IPS-18c (cell line): ENCODE data around the gene FBLN2.
"Not testable (repeated sequence)": the region's sequence is repeated elsewhere in the genome, so short reads cannot be mapped to it uniquely, and the experiment has no call there.

Experiments
- H3K4me3 ChIP-seq: 2 replicates; pipeline ENCODE4 v1.7.0; 2013; ENCODE audit warnings: low read depth, mild to moderate bottlenecking, low read length, moderate library complexity; ENCODE audit not compliant: insufficient read depth
- H3K9me3 ChIP-seq: one replicate; pipeline ENCODE4 v1.6.1; 2013; ENCODE audit warnings: mild to moderate bottlenecking, low read length, moderate library complexity; ENCODE audit not compliant: control insufficient read depth, insufficient read depth

FBLN2 gene

DNA sequence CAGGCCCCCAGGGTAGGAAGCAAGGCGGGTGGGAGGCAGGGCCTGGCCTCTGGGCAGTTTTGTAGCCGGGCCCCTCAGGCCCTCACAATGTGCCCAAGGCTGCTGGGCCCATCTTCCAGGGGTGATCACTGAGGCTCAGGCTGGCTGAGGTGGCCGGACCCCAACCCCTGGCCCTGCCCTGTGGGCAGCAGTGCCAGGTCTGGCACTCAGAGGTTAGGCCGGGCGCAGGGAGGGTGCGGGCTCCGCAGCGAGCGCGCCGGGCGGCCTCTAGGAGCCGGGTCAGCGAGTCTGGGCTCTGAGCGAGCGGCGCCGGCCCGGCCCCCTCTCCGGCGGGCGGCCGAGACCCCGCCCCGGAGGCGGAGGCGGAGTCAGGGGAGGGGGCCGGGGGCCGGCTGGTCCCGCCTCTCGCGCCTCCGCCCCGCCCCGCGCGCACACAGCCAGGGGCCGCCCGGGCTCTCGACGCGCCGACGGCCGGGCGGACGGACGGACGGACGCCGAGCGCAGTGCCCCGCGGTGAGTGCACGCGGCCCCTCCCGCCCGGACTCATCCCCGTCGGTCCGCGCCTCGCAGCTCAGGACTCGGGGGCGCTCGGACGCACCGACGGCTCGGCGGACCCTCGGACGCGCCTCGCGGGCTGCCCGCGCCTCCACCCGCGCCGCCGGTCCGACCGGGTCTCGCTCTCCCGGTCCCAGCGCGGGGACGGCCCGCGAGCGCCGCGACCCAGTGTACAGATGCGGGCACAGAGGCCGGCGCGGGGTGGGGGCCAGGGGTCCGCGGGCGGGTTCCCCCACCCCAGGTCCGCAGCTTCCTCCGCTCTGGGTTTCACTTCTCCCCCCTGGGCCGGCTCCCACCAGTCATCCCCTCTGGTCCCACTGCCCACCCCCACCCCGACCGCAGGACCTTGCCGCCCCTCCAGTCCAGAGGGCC lies at the start of gene FBLN2:
Gene FBLN2, plus strand, starts transcription at position 430 of the 927 bp plus-strand sequence. CDS start 21,231 bp downstream, outside the sequence.
- H3K9me3 ChIP-seq: no peaks in the 10 kb centered on the region
- H3K4me3 ChIP-seq: peak within 1 kb of the TSS; percentile 43

DNA sequence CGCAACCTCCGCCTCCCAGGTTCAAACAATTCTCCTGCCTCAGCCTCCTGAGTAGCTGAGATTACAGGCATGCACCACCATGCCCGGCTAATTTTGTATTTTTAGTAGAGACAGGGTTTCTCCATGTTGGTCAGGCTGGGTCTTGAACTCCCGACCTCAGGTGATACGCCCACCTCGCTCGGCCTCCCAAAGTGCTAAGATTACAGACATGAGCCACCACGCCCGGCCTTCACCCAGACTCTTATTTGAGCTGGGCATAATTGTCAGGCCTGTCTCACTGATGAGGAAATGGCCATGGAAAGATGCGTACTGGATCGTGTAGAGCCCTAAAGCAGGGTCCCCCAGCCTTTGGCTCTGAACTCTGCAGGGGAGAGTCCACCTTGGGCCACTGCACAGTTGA lies 49.7 kb upstream of the FBLN2 start:
- H3K4me3 ChIP-seq, H3K9me3 ChIP-seq: not testable (repeated sequence)

DNA sequence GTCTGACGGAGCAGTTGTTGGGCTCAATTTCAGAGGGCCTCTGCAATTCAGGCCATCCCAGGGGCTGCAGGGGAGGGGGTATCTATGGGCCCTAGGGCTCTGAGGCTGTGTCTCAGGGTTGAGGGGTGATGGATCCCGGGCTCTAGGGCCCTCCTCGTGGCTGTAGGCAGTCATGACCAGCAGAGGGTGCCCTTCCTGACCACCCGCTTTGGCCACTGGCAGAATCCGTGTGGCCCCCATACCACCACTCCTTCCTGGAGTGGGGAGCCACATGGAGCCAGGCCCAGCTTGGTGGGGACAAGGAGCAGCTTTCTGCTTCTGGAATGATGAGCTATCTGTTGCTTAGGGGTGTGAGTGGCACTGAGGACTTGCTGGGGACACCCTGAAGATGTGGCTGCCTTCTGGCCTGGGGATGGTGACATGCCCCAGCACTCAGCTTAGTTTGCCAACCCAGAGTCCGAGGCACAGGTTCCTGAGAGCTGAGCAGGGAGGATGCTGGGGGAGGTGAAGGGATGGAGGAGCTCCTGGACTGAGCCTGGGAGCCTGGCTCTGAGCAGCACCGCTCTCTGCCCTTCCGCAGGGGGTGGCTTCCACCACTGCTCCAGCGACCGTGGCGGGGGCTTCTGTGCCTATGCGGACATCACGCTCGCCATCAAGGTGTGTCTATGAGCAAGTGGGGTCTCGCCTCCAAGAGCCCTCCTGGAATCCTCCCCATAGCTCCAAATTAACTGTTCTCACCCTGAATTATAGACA lies 48.6 kb upstream of the FBLN2 start:
- Histone ChIP-seq H3K4me3 (no peak overlapping the region), H3K9me3 (no peaks in the 10 kb centered on the region)

DNA sequence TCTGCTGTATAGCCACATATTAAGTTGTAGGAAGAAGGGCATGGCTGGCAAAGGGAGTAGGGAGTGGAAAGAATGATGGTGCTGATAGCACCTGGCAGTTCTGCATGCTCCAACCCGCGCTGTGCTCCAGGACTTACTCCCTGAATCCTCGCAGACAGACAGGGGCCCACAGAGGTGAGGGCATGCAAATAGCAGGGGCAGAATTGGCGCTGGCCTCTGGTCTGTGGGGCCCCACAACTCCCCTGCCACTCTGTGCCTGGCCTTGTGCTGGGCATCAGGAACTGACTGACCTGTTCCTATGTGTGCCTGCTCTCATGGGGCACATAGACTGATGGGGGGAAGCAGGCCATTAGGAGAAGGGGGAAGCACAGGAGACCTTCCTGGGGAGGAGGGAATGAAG lies 47.9 kb upstream of the FBLN2 start:
- no peaks in the 10 kb centered on the region for H3K9me3 ChIP-seq
- H3K4me3 ChIP-seq: no peak overlapping the region

DNA sequence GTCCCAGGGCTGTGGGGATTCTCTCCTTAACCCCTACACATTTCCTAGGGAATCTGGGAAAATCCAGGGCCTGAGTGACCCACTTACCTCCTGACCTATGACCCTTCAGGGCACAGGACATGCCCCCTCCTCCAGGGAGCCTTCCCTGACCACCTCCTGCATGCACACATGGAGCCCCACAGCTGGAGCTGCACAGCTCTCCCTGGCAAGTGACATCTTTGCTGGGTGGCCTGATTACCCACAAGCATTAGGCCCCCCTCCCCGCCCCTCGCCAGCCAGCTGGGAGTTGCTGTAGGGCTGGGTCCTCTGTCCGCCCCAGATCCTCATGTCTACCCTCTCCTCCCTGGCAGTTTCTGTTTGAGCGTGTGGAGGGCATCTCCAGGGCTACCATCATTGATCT lies 47.4 kb upstream of the FBLN2 start:
- H3K9me3 ChIP-seq: no peaks in the 10 kb centered on the region
- H3K4me3 ChIP-seq: no peak overlapping the region

DNA sequence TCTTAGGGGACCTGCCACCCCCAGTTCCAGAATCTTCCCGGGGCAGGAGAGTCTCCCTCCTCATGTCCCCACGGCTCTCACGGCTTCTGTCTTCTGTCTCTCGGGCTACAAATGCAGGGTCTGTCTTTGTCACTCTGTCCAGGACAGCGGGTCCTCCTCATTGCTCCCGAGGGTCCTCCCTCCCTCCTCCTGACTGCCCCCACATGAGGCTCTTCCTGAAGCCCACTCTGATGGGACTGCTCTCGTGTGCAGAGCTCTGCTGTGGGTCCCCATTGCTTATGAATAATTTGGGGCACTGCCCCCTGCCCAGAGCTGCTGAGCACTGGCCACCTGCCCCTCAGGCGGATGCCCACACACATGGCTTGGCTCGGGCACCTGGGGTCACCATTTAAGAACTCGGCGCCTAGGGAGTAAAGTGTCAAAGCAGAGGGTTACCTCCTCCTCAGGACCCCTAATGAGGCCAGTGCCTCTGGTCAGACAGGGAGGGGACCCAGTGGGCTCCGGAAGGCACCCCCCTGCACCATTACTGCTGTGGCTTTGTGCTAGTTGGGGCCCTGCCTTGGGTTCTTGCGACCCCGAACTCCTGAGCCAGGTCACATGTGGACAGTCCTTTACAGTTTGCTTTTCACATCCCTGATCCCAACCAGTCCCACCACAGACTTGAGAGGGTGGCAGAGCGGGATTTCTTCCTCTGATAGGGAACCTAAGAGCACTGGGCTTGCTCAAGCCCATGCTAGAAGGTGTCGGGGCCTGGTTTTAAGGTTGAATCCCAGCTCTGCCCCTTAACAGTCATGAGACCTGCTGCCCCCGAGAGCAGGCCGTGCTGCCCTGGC lies 46.8 kb upstream of the FBLN2 start:
- Histone ChIP-seq H3K9me3 (no peaks in the 10 kb centered on the region), H3K4me3 (no peak overlapping the region)

DNA sequence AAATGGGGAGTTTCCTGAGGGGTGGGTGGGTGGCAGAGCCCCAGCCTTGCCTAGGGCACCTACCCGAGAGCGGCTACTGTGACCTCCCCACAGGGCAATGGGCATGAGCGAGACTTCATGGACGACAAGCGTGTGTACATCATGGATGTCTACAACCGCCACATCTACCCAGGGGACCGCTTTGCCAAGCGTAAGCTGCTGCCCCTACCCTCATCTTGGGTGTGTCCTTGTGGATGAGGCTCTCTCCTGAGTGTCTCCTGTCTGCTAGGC lies 46.2 kb upstream of the FBLN2 start:
- Histone ChIP-seq H3K9me3 (no peaks in the 10 kb centered on the region), H3K4me3 (no peak overlapping the region)

DNA sequence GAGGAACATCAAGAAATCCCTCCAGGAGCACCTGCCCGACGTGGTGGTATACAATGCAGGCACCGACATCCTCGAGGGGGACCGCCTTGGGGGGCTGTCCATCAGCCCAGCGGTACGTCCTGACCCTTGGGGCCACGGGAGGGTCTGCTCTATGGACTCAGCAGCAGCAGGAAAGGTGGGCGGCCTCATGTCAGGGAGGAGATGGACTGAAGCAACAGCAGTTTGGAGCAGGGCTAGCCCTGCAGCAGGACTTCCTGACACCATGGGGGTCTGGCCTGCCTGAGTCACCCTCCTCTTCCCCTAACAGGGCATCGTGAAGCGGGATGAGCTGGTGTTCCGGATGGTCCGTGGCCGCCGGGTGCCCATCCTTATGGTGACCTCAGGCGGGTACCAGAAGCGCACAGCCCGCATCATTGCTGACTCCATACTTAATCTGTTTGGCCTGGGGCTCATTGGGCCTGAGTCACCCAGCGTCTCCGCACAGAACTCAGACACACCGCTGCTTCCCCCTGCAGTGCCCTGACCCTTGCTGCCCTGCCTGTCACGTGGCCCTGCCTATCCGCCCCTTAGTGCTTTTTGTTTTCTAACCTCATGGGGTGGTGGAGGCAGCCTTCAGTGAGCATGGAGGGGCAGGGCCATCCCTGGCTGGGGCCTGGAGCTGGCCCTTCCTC lies 44.6 kb upstream of the FBLN2 start:
- Histone ChIP-seq H3K4me3 (no peak overlapping the region), H3K9me3 (no peaks in the 10 kb centered on the region)

DNA sequence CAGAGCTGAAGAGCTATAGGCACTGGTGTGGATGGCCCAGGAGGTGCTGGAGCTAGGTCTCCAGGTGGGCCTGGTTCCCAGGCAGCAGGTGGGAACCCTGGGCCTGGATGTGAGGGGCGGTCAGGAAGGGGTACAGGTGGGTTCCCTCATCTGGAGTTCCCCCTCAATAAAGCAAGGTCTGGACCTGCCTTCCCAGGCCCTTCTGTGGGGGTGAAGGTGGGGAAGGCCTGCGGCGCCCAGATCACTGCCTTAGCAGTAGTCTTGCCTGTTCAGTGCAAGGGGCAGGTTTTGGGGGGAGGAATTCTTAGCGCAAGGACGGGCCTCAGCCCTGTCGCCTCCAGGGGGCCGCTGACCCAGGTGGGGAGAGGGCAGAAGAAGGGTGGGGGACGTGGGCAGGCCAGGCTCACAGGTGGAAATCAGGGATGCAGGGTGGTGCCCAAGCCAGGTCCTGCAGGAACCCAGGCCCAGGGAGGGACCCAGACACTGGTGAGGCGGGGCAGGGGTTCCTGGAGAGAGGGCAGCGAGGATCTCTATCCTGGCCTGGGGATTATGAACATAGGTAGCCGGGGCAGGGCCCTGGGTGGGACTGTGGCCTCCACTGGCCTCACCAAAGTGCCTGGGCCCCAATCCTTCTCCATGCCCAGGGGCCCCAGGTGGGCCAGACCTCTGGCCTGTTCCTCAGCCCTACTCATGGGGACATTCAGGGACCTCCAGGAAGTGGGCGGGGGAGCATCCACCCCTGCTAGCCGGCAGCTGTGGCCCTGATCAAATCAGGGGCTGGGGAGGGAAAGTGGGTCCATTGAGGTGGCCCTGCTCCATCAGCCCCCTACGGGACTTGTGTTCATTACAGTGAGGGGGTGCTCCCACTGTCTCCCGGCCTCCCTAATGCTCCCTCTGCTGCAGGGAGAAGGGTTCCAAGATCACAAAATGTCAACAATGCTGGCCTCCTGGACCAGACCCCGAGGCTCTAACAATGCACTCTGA lies 43.5 kb upstream of the FBLN2 start:
- H3K4me3 ChIP-seq: no peak overlapping the region
- no peaks in the 10 kb centered on the region for H3K9me3 ChIP-seq

DNA sequence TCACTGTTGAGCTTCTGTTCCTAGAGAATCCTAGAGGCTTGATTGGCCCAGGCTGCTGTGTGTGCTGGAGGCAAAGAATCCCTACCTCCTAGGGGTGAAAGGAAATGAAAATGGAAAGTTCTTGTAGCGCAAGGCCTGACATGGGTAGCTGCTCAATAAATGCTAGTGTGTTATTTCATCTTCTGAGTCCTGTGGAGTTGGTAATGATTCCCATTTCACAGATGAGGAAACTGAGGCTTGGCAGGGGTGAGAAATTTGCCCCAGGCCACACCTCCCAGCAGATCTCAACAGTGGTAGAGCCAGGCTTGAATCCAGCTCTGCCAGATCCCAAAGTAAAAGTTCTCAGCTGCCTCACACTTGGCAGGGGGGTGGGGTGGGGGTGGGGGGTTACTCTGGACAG lies 42.7 kb upstream of the FBLN2 start:
- no peaks in the 10 kb centered on the region for H3K9me3 ChIP-seq

DNA sequence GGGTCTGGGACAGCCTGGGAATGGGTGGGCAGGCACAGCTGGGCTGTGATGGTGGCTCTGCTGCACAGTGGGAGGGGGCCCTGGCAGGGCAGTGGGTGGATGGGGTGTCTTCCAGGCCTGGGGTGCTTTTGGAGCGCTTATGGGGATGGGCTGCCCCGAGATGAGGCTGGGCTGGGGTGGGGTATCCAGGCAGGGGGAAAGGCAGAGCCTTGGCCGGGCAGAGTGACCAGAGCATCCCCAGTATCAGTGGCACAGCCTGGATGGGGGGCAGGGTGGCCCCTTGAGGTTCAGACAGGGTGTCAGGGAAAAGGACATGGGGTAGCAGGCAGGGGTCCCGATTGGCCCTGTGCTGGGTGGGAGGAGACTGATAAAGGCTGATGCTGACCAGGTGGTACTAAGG lies 42.2 kb upstream of the FBLN2 start:
- no peak overlapping the region for H3K4me3 ChIP-seq
- H3K9me3 ChIP-seq: no peaks in the 10 kb centered on the region

More for the DNA sequence above, 42.7 kb upstream of the FBLN2 start:
- H3K4me3 ChIP-seq: no peak overlapping the region

DNA sequence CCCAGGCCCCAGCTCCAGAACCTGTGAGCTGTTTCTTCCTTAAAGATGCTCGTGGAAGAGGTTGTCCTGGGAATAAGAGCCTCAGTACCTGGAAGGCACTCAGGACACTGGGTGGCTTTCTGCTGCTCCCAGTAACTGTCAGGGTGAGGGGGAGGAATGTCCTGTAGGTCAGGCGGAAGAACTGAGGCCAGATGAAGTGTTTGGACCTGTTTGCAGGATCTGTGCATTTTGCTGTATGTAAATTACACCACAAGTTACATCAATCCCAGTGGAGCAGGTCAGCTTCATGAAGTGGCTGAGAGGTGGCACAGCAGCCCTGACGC lies 41.7 kb upstream of the FBLN2 start:
- H3K4me3 ChIP-seq: no peak overlapping the region
- no peaks in the 10 kb centered on the region for H3K9me3 ChIP-seq

DNA sequence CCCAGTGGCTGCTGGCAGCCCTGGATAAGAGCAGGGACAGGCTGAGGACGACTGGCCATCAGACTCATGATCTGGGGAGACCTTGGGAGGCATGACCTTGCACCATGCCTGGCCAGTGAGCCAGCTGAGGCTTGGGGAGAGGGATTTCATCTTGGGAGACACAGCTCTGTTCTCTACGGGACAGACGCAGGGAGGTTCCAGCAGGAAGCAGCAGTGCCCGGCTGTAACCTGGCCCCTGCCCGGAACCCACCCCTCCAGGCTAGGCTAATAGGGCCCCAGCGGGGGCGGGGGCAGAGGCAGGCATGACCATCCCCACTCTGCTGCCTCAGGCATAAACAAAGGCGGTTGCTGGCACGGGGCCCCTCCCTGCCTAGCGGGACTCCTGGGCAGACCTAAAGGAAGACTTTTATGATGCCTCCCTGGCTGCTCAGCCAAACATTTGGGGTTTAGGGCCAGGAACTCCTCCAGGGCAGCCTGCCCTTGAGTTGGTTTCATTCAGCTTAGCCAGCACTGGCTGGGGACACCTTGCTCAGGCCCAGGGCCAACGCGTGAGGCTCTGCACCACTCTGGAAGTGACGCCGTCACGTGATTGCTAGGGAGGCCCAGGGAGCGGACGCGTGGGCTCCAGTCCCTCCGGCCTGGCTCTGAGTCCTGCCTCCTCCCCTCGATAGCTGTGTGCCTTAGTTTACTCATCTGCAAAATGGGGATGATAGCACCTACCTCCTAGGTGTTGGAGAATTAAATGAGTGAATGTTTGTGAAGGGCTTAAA lies 41.2 kb upstream of the FBLN2 start:
- Histone ChIP-seq H3K9me3 (no peaks in the 10 kb centered on the region), H3K4me3 (no peak overlapping the region)

DNA sequence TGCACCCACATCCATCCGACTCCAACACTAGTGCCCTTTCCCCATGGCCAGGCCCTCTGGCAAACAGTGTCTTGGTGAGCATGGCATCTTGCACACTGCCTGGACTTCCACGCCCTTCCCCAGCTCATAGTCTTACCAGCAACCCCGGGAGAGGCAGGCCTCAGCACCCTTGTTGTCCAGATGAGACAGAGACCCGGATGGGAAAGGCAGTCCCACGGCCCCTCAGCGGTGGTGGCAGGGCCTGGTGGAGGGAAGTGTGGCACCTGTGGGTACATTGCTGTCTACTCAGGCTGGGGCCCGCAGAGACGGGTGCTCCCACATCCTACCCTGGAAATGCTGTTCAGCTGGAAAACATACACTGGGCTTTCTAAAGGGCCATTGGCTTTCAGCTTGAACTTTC lies 40.4 kb upstream of the FBLN2 start:
- Histone ChIP-seq H3K4me3 (no peak overlapping the region), H3K9me3 (no peaks in the 10 kb centered on the region)

DNA sequence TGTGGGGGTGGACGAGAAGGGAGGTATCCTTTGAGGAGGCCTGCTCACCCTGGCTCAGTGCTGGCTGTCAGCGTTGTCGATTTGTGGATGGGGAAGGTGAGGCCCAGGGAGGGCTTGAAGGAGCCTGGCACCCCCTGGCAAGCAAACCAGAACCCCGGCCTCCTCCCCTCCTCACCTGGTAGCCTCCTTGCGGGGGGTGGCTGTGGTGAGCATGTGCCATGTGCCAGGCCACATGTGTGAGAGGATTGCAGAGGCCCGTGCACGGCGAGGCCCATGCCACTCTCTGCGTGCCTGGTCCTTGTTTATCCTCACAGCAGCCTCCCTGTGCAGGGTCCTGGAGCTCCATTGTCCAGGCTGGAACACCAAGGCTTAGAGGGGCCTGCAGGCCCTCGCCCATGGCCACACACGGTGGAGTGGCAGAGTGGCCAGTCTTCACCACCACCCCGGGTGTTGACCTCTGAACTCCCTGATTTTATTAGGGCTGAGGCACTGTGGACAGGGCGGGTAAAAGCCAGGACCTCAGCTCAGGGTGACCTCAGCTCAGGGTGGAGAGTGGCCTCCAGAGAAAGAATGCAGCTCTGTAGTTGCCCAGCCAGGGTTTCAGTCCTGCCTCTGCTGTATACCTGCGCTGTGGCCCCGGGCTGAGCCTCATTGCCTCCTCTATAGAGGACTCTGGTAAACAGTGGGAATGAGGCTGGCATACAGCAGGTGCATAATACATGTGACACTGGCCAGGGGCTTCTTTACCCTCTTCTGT lies 39.7 kb upstream of the FBLN2 start:
- H3K4me3 ChIP-seq: no peak overlapping the region

More for the DNA sequence above, 39.7 kb upstream of the FBLN2 start:
- no peaks in the 10 kb centered on the region for H3K9me3 ChIP-seq
